AG10803 (cell line): Measurements from ENCODE around the gene BAD.

ENCODE experiments used
- DNase-seq: peaks from one replicate; pipeline ENCODE4 v3.0.0; 2010; ENCODE audit warnings: low read depth
- H3K4me3 ChIP-seq: 2 replicates; pipeline ENCODE4 v1.5.1; 2011; ENCODE audit warnings: mild to moderate bottlenecking, low read length, control low read depth
- CTCF ChIP-seq: conservative IDR thresholded peaks from 2 replicates; pipeline ENCODE4 v1.5.1; 2011; ENCODE audit warnings: mild to moderate bottlenecking, low read length, control low read depth, inconsistent platforms

Gene BAD

GRCh38 chr11:64298966-64299846 is 14.7 kb upstream of the BAD start:
- peak overlapping the region; percentile 24; the same call in 1 of the 2 replicates for H3K4me3 ChIP-seq
- DNase-seq = peak; percentile 25
- TF ChIP-seq CTCF = no peak

GRCh38 chr11:64297699-64298358 is 13.4 kb upstream of the BAD start:
- H3K4me3 ChIP-seq = no peak overlapping the region
- no peak for DNase-seq
- no peak for TF ChIP-seq CTCF

GRCh38 chr11:64296830-64297698 is 12.6 kb upstream of the BAD start:
- no peak for TF ChIP-seq CTCF
- no peak for DNase-seq
- H3K4me3 ChIP-seq = no peak overlapping the region

- no peak overlapping the region for H3K4me3 ChIP-seq
- TF ChIP-seq CTCF = no peak
- DNase-seq = peak; percentile 70
Measured at GRCh38 chr11:64296236-64296635, 11.8 kb upstream of the BAD start.

- DNase-seq = no peak
- TF ChIP-seq CTCF = no peak
- no peak overlapping the region for H3K4me3 ChIP-seq
Measured at GRCh38 chr11:64295760-64296159, 11.3 kb upstream of the BAD start.

GRCh38 chr11:64294774-64295173 is 10.3 kb upstream of the BAD start:
- DNase-seq = peak; percentile 67
- TF ChIP-seq CTCF = no peak
- no peak overlapping the region for H3K4me3 ChIP-seq
